Hippocampal formation (tissue), 2 donors: ENCODE measurements around the gene GGA1.
"Not testable (repeated sequence)": the region's sequence is repeated elsewhere in the genome, so short reads cannot be mapped to it uniquely, and the experiment has no call there.

Experiments used
- DNase-seq, 2 donors: peaks; one replicate each; lab custom pipeline; 2025; lab: John Stamatoyannopoulos, UW

GGA1 gene

GRCh38 chr22:37650463-37651136, 42.0 kb downstream of the GGA1 start:
- DNase-seq, result no peak

GRCh38 chr22:37654563-37655251, 46.1 kb downstream of the GGA1 start:
- DNase-seq, result no peak

- DNase-seq, result no peak
Measured at GRCh38 chr22:37655252-37655563, 46.6 kb downstream of the GGA1 start.

- not testable (repeated sequence) for DNase-seq
Measured at GRCh38 chr22:37656583-37656982, 47.9 kb downstream of the GGA1 start.

- no peak for DNase-seq
Measured at GRCh38 chr22:37657590-37658132, 49.0 kb downstream of the GGA1 start.

GRCh38 chr22:37658133-37659065, 49.8 kb downstream of the GGA1 start, which contains the start of gene PDXP:
PDXP (plus strand) TSS chr22:37658723; CDS start chr22:37658783, 60 bp downstream.
- DNase-seq, result peak; percentile 98 to 99

- DNase-seq, result no peak
Measured at GRCh38 chr22:37659066-37659896, 50.6 kb downstream of the GGA1 start.

- DNase-seq, result no peak
Measured at GRCh38 chr22:37659897-37660708, 51.5 kb downstream of the GGA1 start.

GRCh38 chr22:37660709-37661045, 52.0 kb downstream of the GGA1 start:
- no peak for DNase-seq

GRCh38 chr22:37661160-37661924, 52.7 kb downstream of the GGA1 start:
- DNase-seq, result peak; percentile 70 to 71

- DNase-seq, result no peak
Measured at GRCh38 chr22:37662039-37662438, 53.4 kb downstream of the GGA1 start.

- DNase-seq, result no peak
Measured at GRCh38 chr22:37663521-37664140, 55.0 kb downstream of the GGA1 start.

- DNase-seq, result peak; percentile 84 to 89
Measured at GRCh38 chr22:37664249-37665101, 55.8 kb downstream of the GGA1 start.

- DNase-seq, result no peak
Measured at GRCh38 chr22:37665487-37665886, 56.9 kb downstream of the GGA1 start.

GRCh38 chr22:37669586-37669985, 61.0 kb downstream of the GGA1 start:
- DNase-seq, result no peak

- no peak for DNase-seq
Measured at GRCh38 chr22:37672206-37672919, 63.7 kb downstream of the GGA1 start.

- DNase-seq, result no peak
Measured at GRCh38 chr22:37672920-37673455, 64.4 kb downstream of the GGA1 start.
